NCI-H345 treated with DMSO at 0.1 percent for 48 hours (cell line): ENCODE measurements around the gene PNMA3.
"Not testable (repeated sequence)": the region's sequence is repeated elsewhere in the genome, so short reads cannot be mapped to it uniquely, and the experiment has no call there.

Source experiments
- DNase-seq: peaks from one replicate; lab custom pipeline; 2025; ENCODE audit not compliant: unreplicated experiment; lab: John Stamatoyannopoulos, UW

PNMA3 gene

GRCh38 chrX:153073331-153073730, 17.1 kb downstream of the PNMA3 start:
- DNase-seq, result not testable (repeated sequence)

- DNase-seq, result no peak
Observed at GRCh38 chrX:153074262-153074899, 18.1 kb downstream of the PNMA3 start.

- DNase-seq, result no peak
Observed at GRCh38 chrX:153074935-153075334, 18.7 kb downstream of the PNMA3 start.

GRCh38 chrX:153075366-153075765, 19.1 kb downstream of the PNMA3 start:
- no peak for DNase-seq

GRCh38 chrX:153077437-153078135, 21.3 kb downstream of the PNMA3 start:
- not testable (repeated sequence) for DNase-seq

GRCh38 chrX:153083238-153083923, 27.1 kb downstream of the PNMA3 start:
- not testable (repeated sequence) for DNase-seq

GRCh38 chrX:153102418-153102817, 46.1 kb downstream of the PNMA3 start:
- no peak for DNase-seq

GRCh38 chrX:153104959-153105358, 48.7 kb downstream of the PNMA3 start:
- DNase-seq, result not testable (repeated sequence)

- DNase-seq, result not testable (repeated sequence)
Observed at GRCh38 chrX:153106092-153106801, 50.0 kb downstream of the PNMA3 start.
